Retinal pigment epithelial cell (primary cell): ENCODE results near the gene NPTX1.

Experiments used
- DNase-seq: peaks from one replicate; pipeline ENCODE4 v3.0.0-alpha.2; 2010; ENCODE audit warnings: low read depth
- H3K4me3 ChIP-seq: 2 replicates; pipeline ENCODE4 v1.5.1; 2011; ENCODE audit warnings: mild to moderate bottlenecking, low read length, control low read depth, moderate library complexity
- CTCF ChIP-seq: conservative IDR thresholded peaks from 2 replicates; pipeline ENCODE4 v1.5.1; 2011; ENCODE audit warnings: low read depth, low read length, control low read depth, inconsistent platforms

NPTX1 gene

GRCh38 chr17:80464486-80464885 lies 11.9 kb downstream of the NPTX1 start:
- no peak for DNase-seq
- TF ChIP-seq CTCF = no peak
- H3K4me3 ChIP-seq = no peak overlapping the region

GRCh38 chr17:80463784-80464400 lies 12.5 kb downstream of the NPTX1 start:
- DNase-seq = no peak

GRCh38 chr17:80461528-80462160 lies 14.8 kb downstream of the NPTX1 start:
- no peak for DNase-seq
- no peak for TF ChIP-seq CTCF
- no peak overlapping the region for H3K4me3 ChIP-seq

More at GRCh38 chr17:80463784-80464400, 12.5 kb downstream of the NPTX1 start:
- no peak overlapping the region for H3K4me3 ChIP-seq
- no peak for TF ChIP-seq CTCF

GRCh38 chr17:80460429-80460834 lies 16.0 kb downstream of the NPTX1 start:
- no peak for DNase-seq
- TF ChIP-seq CTCF = no peak
- no peak overlapping the region for H3K4me3 ChIP-seq

DNA sequence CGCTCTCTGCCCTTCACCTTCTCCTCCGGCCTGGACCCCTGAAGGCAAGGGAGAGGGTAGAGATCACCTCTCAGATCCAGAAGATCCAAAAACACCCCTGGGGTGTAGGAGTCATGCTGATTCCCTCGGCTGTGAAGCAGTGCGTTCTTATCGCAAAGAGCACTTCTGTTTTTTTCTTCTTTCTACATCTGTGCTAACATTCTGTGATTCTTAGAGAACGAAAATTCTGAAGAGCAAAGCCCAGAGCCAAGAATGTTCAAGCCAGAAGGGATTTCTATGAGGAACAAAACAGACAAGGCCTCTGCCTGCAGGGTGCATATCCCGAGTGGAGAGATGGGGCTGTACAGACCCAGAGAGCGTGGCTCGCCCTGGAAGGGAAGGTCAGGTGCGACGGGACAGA lies 17.2 kb downstream of the NPTX1 start:
- DNase-seq = no peak
- H3K4me3 ChIP-seq = no peak overlapping the region
- no peak for TF ChIP-seq CTCF

- DNase-seq = no peak
- TF ChIP-seq CTCF = no peak
- H3K4me3 ChIP-seq = no peak overlapping the region
Measured at GRCh38 chr17:80458016-80458415, 18.4 kb downstream of the NPTX1 start.

DNA sequence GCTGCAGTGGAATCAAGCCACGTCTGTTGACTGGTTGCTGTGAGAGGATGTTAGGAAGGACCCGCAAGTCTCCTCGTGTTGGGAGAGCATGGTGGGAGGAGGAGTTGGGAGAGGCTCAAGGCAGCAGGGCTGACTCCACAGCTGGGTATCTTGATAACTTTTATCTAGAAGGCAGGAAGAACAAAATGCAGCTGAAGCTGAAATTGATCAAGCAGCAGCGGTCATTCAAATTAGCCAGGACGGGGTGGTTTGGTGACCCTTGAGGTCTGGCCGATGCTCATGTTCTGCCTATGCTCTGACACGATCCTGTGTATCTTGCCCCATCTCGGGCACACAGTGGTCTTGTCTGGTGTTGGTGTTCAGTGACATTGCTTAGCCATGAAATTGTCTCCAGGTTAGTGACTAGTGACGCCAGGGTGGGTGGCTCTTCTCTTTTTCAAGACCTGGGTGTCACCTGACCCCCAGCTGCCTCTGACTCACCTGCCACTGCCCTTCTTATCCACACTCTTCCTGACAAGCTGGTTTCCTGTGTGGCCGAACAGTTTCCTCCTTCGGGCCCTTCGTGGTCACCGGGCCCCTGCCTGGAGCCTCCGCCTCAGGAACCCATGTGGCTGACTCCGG lies 19.1 kb downstream of the NPTX1 start:
- no peak for TF ChIP-seq CTCF
- H3K4me3 ChIP-seq = no peak overlapping the region
- no peak for DNase-seq
